GM15510 (cell line): Measurements from ENCODE around the gene PDGFD.

Source experiments
- POLR2A ChIP-seq: IDR thresholded peaks from 3 replicates; pipeline ENCODE4 v1.6.1; 2011; ENCODE audit warnings: borderline replicate concordance; ENCODE audit not compliant: insufficient read length; ENCODE audit errors: extremely low read depth

Gene PDGFD

GRCh38 chr11:103875855-103876510 is 288.0 kb downstream of the PDGFD start:
- no peak for TF ChIP-seq POLR2A

GRCh38 chr11:103872748-103873147 is 291.2 kb downstream of the PDGFD start:
- no peak for TF ChIP-seq POLR2A

- no peak for TF ChIP-seq POLR2A
Measured at GRCh38 chr11:103871923-103872551, 291.9 kb downstream of the PDGFD start.

- no peak for TF ChIP-seq POLR2A
Measured at GRCh38 chr11:103870821-103871309, 293.1 kb downstream of the PDGFD start.

GRCh38 chr11:103867481-103867880 is 296.5 kb downstream of the PDGFD start:
- TF ChIP-seq POLR2A: no peak

- no peak for TF ChIP-seq POLR2A
Measured at GRCh38 chr11:103863497-103863896, 300.4 kb downstream of the PDGFD start.

GRCh38 chr11:103862802-103863174 is 301.2 kb downstream of the PDGFD start:
- no peak for TF ChIP-seq POLR2A

- no peak for TF ChIP-seq POLR2A
Measured at GRCh38 chr11:103862094-103862801, 301.7 kb downstream of the PDGFD start.
